HG03354 (cell line): ENCODE data around the gene SETD7.

Source experiments
- ATAC-seq: cut with Tn5 transposase; IDR thresholded peaks from one replicate; pipeline ENCODE4 v1.9.1; 2021; ENCODE audit warnings: mild to moderate bottlenecking; ENCODE audit not compliant: unreplicated experiment, poor library complexity, severe bottlenecking

SETD7 gene

GRCh38 chr4:139522457-139522856, 33.6 kb downstream of the SETD7 start:
- peak; percentile 46 for ATAC-seq

- ATAC-seq = peak; percentile 54
Measured at GRCh38 chr4:139521754-139522401, 34.1 kb downstream of the SETD7 start.

GRCh38 chr4:139515531-139515958, 40.5 kb downstream of the SETD7 start:
- no peak for ATAC-seq

- ATAC-seq = no peak
Measured at GRCh38 chr4:139514382-139515059, 41.5 kb downstream of the SETD7 start.

- no peak for ATAC-seq
Measured at GRCh38 chr4:139511320-139511719, 44.7 kb downstream of the SETD7 start.

GRCh38 chr4:139509727-139510410, 46.1 kb downstream of the SETD7 start:
- ATAC-seq = no peak

GRCh38 chr4:139508581-139509237, 47.3 kb downstream of the SETD7 start:
- ATAC-seq = no peak

- no peak for ATAC-seq
Measured at GRCh38 chr4:139506774-139507173, 49.2 kb downstream of the SETD7 start.

- no peak for ATAC-seq
Measured at GRCh38 chr4:139503622-139504166, 52.3 kb downstream of the SETD7 start.

GRCh38 chr4:139501927-139502899, 53.8 kb downstream of the SETD7 start:
- no peak for ATAC-seq

GRCh38 chr4:139501527-139501926, 54.5 kb downstream of the SETD7 start:
- ATAC-seq = no peak

- no peak for ATAC-seq
Measured at GRCh38 chr4:139501117-139501516, 54.9 kb downstream of the SETD7 start.

GRCh38 chr4:139499186-139499585, 56.8 kb downstream of the SETD7 start:
- ATAC-seq = no peak

GRCh38 chr4:139493176-139493575, 62.8 kb downstream of the SETD7 start:
- ATAC-seq = no peak

GRCh38 chr4:139492429-139492828, 63.6 kb downstream of the SETD7 start:
- ATAC-seq = no peak

- ATAC-seq = no peak
Measured at GRCh38 chr4:139489638-139490037, 66.4 kb downstream of the SETD7 start.

- ATAC-seq = no peak
Measured at GRCh38 chr4:139488442-139488841, 67.6 kb downstream of the SETD7 start.

- no peak for ATAC-seq
Measured at GRCh38 chr4:139484783-139485311, 71.2 kb downstream of the SETD7 start.

- ATAC-seq = no peak
Measured at GRCh38 chr4:139483000-139483399, 73.0 kb downstream of the SETD7 start.
